Retinal pigment epithelial cell (primary cell): ENCODE measurements around the gene ACD.

Source experiments
- DNase-seq: peaks from one replicate; pipeline ENCODE4 v3.0.0-alpha.2; 2010; ENCODE audit warnings: low read depth
- H3K4me3 ChIP-seq: 2 replicates; pipeline ENCODE4 v1.5.1; 2011; ENCODE audit warnings: mild to moderate bottlenecking, low read length, control low read depth, moderate library complexity
- TF ChIP-seq, protein P1 (sequence below): conservative IDR thresholded peaks from 2 replicates; pipeline ENCODE4 v1.5.1; 2011; ENCODE audit warnings: low read depth, low read length, control low read depth, inconsistent platforms

Gene ACD

DNA sequence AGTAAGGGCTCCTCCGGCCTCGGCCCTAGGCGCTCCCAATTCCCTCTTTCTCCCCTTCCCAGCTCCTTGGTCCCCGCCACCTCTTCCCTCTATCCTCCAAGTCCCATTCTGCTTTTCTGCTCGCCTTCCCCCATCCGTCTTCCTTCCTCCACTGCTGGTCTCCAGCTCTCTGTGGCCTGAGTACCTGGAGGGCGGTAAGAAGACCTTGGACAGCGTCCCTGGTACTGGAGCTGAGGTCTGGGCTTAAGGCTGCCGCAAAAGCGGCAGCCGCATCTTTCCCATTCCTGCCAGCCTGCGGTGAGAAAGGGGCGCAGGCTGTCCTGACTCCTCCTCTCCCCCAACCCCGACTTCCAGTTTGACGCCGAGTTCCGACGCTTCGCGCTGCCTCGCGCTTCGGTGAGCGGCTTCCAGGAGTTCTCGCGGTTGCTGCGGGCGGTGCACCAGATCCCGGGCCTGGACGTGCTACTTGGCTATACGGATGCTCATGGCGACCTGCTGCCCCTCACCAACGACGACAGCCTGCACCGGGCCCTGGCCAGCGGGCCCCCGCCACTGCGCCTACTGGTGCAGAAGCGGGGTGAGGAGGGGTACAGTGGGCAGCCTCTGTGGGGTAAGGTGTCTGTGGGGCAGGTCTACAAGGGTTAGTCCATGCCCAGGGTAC is 1.2 kb upstream of the ACD start:
- DNase-seq: peak; percentile 50
- peak overlapping the region; percentile 90 for H3K4me3 ChIP-seq
- TF ChIP-seq, protein P1, sequence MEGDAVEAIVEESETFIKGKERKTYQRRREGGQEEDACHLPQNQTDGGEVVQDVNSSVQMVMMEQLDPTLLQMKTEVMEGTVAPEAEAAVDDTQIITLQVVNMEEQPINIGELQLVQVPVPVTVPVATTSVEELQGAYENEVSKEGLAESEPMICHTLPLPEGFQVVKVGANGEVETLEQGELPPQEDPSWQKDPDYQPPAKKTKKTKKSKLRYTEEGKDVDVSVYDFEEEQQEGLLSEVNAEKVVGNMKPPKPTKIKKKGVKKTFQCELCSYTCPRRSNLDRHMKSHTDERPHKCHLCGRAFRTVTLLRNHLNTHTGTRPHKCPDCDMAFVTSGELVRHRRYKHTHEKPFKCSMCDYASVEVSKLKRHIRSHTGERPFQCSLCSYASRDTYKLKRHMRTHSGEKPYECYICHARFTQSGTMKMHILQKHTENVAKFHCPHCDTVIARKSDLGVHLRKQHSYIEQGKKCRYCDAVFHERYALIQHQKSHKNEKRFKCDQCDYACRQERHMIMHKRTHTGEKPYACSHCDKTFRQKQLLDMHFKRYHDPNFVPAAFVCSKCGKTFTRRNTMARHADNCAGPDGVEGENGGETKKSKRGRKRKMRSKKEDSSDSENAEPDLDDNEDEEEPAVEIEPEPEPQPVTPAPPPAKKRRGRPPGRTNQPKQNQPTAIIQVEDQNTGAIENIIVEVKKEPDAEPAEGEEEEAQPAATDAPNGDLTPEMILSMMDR: no peak

DNA sequence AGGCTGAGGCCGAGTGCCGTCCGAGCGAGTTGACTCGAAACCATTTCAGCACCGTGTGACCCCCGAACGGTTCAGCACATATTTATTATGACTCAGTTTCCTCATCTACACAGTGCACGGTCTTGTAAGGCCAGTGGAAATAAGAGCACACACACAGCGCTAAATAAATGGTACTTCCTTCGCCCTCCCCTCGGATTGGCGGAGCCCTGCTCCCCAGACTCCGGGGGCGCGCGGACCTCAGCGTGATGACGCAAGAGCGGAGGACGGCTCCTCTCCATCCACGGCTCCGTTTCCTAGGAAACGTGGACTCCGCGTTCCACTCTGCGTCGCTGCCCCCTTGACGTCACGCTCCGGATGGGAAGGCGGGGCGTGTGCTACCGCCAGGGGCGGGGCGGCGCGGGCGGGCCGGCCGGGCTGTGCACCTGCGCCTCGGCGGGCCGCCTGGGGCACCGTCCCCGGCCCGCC is 536 bp upstream of the ACD start, which contains the start of gene PARD6A:
TSS of gene PARD6A (plus strand) at position 397 of the 465 bp plus-strand sequence. CDS start 79 bp downstream, outside the sequence.
- H3K4me3 ChIP-seq: peak within 1 kb of the TSS; percentile 90
- DNase-seq: peak; percentile 85
- TF ChIP-seq, protein P1: no peak

DNA sequence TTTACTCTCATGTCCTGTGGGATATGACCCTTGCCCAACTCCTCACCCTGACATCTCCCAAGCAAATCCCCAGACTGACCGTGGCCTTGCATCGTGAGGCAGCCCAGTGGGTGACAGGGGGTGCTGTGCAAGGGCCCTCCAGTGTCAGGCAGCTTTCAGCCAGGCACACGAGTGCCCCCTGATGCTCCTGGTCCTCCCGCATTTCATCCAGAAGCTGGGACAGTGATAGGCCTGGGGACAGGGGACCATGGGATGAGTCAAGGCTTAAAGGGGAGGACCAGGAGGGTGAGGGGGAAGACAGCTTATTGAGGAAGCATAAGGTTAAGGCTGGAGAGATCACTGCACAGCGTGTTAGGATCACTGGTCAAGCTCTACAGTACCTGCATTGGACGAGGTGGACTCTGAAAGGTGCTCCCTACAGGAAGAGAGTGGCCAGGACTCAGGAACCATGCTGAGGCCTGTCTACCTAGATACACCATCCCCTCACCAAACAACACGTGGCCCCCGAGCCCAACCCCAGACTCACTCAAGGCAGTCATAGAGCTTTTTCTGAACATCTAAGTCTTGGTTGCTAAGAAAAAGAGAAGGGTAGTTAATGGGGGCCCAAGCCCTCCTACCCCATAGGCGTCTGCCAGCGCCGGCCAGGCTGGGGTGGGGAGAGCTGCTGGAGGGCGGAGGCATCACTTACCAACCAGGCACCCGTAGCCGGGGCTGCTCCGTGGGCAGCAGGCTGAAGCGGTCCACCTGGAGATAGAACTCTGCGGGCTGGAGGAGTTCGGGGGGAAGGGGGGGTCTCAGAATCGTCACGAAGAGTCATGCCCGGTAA is 998 bp downstream of the ACD start:
- peak overlapping the region; percentile 90 for H3K4me3 ChIP-seq
- TF ChIP-seq, protein P1: no peak
- no peak for DNase-seq

DNA sequence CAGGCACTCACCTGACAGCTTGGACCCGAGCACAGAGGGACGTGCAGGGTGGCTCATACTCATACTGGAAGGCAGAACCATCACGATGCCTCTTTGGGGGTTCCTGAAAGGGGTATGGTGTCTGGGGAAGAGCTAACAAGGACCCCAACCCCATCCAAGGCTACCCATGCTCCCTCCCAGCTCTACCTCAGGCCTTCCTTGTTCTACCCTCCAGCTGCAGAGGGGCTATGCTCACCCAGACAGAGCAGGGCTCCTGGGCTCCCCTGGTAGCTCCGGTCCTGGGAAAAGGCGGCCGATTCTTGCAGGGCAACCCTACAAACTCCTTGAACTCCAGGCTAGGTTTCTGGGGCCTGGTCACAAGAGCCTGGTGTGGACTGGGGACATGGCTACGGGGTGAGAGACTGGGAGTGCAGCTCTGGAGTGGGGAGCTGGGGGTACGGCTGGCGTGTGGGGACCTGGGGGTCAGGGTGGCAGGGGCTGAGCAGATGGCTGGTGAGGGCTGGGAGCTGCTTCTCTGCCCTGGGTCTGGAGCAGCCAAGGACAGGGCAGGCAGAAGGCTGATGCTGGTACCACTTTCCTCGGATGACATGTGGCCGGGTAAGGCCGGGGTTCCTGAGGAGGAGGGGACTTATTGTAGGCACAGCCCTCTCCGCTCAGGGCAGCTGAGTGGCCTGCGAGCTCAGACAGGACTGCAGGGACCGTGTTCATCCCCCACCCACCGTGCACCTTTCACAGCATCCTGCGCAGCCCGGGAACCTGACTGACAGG is 2.1 kb downstream of the ACD start:
- TF ChIP-seq, protein P1: no peak
- no peak overlapping the region for H3K4me3 ChIP-seq
- DNase-seq: no peak

DNA sequence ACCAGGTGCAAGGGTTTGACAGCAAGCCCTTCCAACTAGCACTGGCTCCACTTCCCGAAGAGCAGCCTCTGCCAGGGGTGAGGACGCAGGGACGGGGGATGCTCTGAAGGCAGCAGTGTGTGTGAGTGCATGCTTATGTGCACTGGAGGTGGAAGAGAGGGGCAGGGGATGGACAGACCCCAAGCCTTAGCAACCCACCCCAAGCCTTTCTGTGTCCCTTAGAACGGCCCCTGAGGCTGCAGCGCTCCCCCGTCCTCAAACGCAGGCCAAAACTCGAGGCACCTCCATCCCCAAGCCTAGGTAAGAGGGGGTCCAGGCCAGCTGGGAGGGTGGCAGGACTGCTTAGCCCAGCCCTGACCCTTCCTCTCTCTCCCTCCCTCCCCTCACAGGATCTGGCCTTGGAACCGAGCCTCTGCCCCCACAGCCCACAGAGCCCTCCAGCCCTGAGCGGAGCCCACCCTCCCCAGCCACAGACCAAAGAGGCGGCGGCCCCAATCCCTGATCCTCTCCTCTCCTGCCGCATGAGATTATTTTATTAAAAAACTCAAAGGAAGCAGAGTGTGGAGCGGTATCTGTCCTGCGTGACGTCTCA is 2.9 kb downstream of the ACD start:
- H3K4me3 ChIP-seq: no peak overlapping the region
- DNase-seq: no peak
- TF ChIP-seq, protein P1: no peak

DNA sequence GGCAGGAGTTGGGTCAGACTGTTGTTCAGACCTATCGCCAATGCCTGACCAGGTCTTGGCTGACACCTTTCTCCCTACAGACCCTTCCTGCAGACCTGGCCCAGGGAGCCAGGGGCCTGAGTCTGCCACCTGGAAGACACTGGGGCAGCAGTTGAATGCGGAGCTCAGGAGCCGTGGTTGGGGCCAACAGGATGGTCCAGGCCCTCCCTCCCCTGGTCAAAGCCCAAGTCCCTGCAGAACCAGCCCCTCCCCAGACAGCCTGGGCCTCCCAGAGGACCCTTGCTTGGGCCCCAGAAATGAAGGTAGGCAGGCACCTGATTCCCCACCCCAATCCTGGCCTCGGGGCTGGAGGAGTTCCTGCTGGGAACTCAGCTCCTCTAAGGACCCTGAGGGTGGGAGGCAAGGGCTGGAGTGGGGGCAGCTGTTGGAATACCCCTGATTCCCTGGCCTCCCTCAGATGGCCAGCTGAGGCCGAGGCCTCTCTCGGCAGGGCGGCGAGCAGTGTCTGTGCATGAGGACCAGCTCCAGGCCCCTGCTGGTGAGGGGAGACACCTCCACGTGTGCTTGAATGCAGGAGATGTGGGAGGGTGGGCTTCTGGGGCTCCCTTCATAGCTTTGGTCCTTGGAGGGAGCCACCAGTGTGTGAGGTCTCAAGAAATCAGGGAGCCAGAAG is 3.6 kb downstream of the ACD start:
- DNase-seq: no peak
- H3K4me3 ChIP-seq: no peak overlapping the region
- TF ChIP-seq, protein P1: no peak
